ENCODE data around the gene LMOD1. TPM values are rescaled to one million over a fixed set of nuclear protein-coding genes. Genes with fewer than 3 reads are reported as not detected.

Gene LMOD1
- total and polyA plus RNA-seq, 2 of the 8 experiments (the other 6 are each of a cell fraction or from before 2014, with no cell fraction given): 0.77 to 1.4 TPM

DNA sequence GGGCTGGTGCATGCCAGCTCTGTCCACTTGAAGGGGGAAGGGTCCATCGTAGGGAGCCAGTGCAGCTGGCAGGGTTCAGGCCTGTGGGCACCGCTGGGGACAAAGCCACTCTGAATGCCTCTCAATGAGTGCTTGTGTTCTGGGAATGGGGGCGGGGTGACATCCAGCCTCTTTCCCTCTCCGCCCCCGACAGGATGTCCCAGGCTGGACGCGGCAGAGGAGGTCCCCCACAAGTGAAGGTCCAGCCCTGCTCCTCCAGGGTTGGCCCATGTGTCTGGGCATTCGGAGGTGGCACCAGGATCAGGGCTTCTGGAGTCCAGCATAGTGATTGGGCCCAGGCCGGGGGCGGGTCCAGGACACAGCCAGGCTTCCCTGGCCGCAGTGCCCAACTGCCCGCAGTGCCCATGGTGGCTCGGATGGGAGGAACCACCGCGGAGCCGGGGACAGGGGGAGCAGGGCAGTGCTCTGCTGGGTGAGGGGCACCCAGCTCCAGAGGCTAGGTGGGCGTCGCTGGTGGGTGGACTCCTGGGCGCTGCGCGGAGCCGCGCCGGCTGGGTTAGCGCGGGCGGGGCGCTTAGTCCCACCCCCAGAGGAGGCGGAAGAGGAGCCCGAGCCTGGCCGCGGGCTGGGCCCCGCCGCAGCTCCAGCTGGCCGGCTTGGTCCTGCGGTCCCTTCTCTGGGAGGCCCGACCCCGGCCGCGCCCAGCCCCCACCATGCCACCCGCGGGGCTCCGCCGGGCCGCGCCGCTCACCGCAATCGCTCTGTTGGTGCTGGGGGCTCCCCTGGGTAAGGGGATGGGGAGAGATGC lies 57.9 kb downstream of the LMOD1 start, which contains the start of gene SHISA4:
Gene SHISA4 (plus strand): TSS at position 617 of the 808 bp plus-strand sequence. CDS start 97 bp downstream, at position 714.
- Histone ChIP-seq H3K18ac (ENCODE audit: extremely low read depth, low read length) (no peak within 1 kb of the TSS; the same call in 1 of the 2 replicates), H2AK5ac (ENCODE audit: low read depth, low read length) (0 out of 2 replicates have a peak within 1 kb of the TSS, but pooled peaks have one; percentile 39), H2BK5ac (ENCODE audit: low read depth, low read length) (no peak within 1 kb of the TSS; the same call in 1 of the 2 replicates), H2BK15ac (ENCODE audit: low read length) (peak within 1 kb of the TSS; percentile 72; the same call in 1 of the 2 replicates), H2BK20ac (ENCODE audit: low read length) (peak within 1 kb of the TSS; percentile 55; the same call in 1 of the 2 replicates), H2BK120ac (replicated peaks; ENCODE audit: low read depth, low read length) (no peak within 1 kb of the TSS), H3K9me3 (ENCODE audit: insufficient read depth in 2 of 2, low read depth in 1 of 2, low read length in 1 of 2) (no peaks in the 10 kb centered on the region), H3K79me2 (ENCODE audit: control insufficient read depth in 1 of 2, insufficient read depth in 2 of 2, low read length in 2 of 2) (no peaks in the 10 kb centered on the region), H3K23me2 (ENCODE audit: low read depth, low read length) (peaks cover 14% of the 10 kb centered on the region; the same call in 1 of the 2 replicates), H3K79me1 (ENCODE audit: low read depth, low read length) (no peaks in the 10 kb centered on the region), H4K91ac (replicated peaks; ENCODE audit: insufficient read length, low read length) (peak within 1 kb of the TSS; percentile 26), H2BK12ac (ENCODE audit: low read depth, low read length) (peak within 1 kb of the TSS; percentile 55; the same call in 1 of the 2 replicates), H2AFZ (ENCODE audit: low read length) (peak within 1 kb of the TSS; percentile 71), H4K8ac (ENCODE audit: extremely low read depth, insufficient read depth, low read length) (no peak within 1 kb of the TSS; the same call in 1 of the 2 replicates), H3K9ac (replicated peaks in 1 of 4; ENCODE audit: extremely low read depth in 1 of 4, low read depth in 3 of 4, low read length in 3 of 4) (peak within 1 kb of the TSS in 1 of 4 experiments; percentile 33; a peak in 3 of 7 replicates), H3K27ac (ENCODE audit: low read depth, low read length) (no peak within 1 kb of the TSS), H3K14ac (ENCODE audit: insufficient read length) (no peak within 1 kb of the TSS), H3K36me3 (ENCODE audit: control insufficient read depth in 2 of 4, insufficient read depth in 4 of 4, low read length in 3 of 4) (no peaks in the 10 kb centered on the region), H3K27me3 (replicated peaks in 1 of 4; ENCODE audit: control insufficient read depth in 3 of 4, extremely low read depth in 1 of 4, insufficient read depth in 3 of 4, low read length in 3 of 4) (peaks cover 0 to 10% (median 6%) of the 10 kb centered on the region in 4 experiments; a peak in 4 of 7 replicates), H4K20me1 (replicated peaks in 1 of 2; ENCODE audit: control insufficient read depth in 1 of 2, insufficient read depth in 2 of 2, low read length in 2 of 2) (no peaks in the 10 kb centered on the region), H3K4me1 (replicated peaks in 1 of 4; ENCODE audit: control insufficient read depth in 3 of 4, insufficient read depth in 4 of 4, low read length in 3 of 4) (peaks cover under 1 to 11% (median 8%) of the 10 kb centered on the region in 4 experiments), H3K56ac (replicated peaks; ENCODE audit: insufficient read length, low read depth, low read length) (no peak within 1 kb of the TSS), H4K5ac (ENCODE audit: insufficient read length, low read depth, low read length) (no peak within 1 kb of the TSS), H3K23ac (ENCODE audit: insufficient read length) (no peak within 1 kb of the TSS), H3K4ac (replicated peaks; ENCODE audit: insufficient read length, low read depth, low read length) (no peak within 1 kb of the TSS), H3K4me2 (ENCODE audit: insufficient read depth in 1 of 2, low read depth in 2 of 2, low read length in 2 of 2) (peak within 1 kb of the TSS; percentile 55 to 79), H3K4me3 (ENCODE audit: extremely low read depth in 1 of 4, insufficient read depth in 2 of 4, low read depth in 3 of 4, low read length in 4 of 4) (peak within 1 kb of the TSS; percentile 52 to 73 (median 58))
- ChIA-PET POLR2A (ENCODE audit: partially characterized antibody) (interaction anchor here (1.0 to 9.6 kb wide), 3 partner anchors 7 to 74 kb away, joined by 3 to 117 read pairs (median 3); no protein-coding TSS in a partner anchor), CTCF (ENCODE audit: partially characterized antibody) (interaction anchor here (1.0 to 14.8 kb wide), 6 partner anchors 9 to 358 kb away, joined by 3 to 244 read pairs (median 5); no protein-coding TSS in a partner anchor)
- peak in 1 of 2 experiments; percentile 85 for DNase-seq (ENCODE audit: low read depth in 1 of 2, low spot score in 2 of 2)
- WGBS, 2 experiments (ENCODE audit: extremely low coverage in 1 of 2, insufficient coverage in 1 of 2, insufficient read length in 1 of 2, insufficient replicate concordance in 2 of 2, low coverage in 1 of 2, low lambda C conversion rate in 2 of 2, missing lambda C conversion rate in 1 of 2): 10% methylated on average over 17 of the region's 49 CpGs; no CpG with 5 or more reads in 1 of the 2 experiments
- TF ChIP-seq HDAC2 (IDR thresholded peaks at IDR 0.05; ENCODE audit: borderline replicate concordance in 1 of 2, low read depth in 2 of 2, low read length in 2 of 2): peak; percentile 8 to 29; a peak in 1 of 4 replicates
- TF ChIP-seq NRF1 (IDR thresholded peaks at IDR 0.05; ENCODE audit: low read depth, low read length): no peak
- TF ChIP-seq POLR2A (IDR thresholded peaks at IDR 0.05; ENCODE audit: control extremely low read depth in 1 of 2, low read depth in 2 of 2, low read length in 2 of 2): peak in 1 of 2 experiments; percentile 54; a peak in 2 of 3 replicates
- peak; percentile 77 for TF ChIP-seq KDM4A (IDR thresholded peaks at IDR 0.05; ENCODE audit: low read depth, low read length, severe bottlenecking)
- TF ChIP-seq PHF8 (conservative IDR thresholded peaks at IDR 0.05; ENCODE audit: low read depth, low read length): peak; percentile 55; the same call in 1 of the 2 replicates
- peak; percentile 47; the same call in 1 of the 2 replicates for TF ChIP-seq TAF1 (IDR thresholded peaks at IDR 0.05; ENCODE audit: low read depth, low read length)
- no peak for TF ChIP-seq SAP30 (IDR thresholded peaks at IDR 0.05; ENCODE audit: insufficient read depth, insufficient replicate concordance, low read length)
- peak; percentile 36; the same call in 1 of the 2 replicates for TF ChIP-seq RBBP5 (IDR thresholded peaks at IDR 0.05; ENCODE audit: borderline replicate concordance, low read depth, low read length)
- FAIRE-seq: no peak
